Caco-2 (cell line): Measurements from ENCODE around the gene MT3. TPM values are rescaled to one million over a fixed set of nuclear protein-coding genes. Genes with fewer than 3 reads are reported as not detected.

Experiments
- BruUV-seq: library from RNA; stranded (reverse); fragments of 400-500 nt; replicated peaks from 2 replicates; lab custom pipeline; 2021; lab: Mats Ljungman, UMichigan
- CTCF ChIA-PET: fragments of 300-600 bp; sonication (Branson Sonifier 250); formaldehyde crosslinking; loops from one replicate; lab custom pipeline; 2022; ENCODE audit warnings: antibody characterized with exemption; lab: Charles Lee
- POLR2A ChIA-PET: fragments of 300-600 bp; sonication (Branson Sonifier 250); formaldehyde crosslinking; loops from one replicate; lab custom pipeline; 2022; ENCODE audit warnings: antibody characterized with exemption; lab: Charles Lee
- DNase-seq, 2 experiments: peaks; one replicate each; pipeline versions ENCODE4 v3.0.0 to v3.0.0-alpha.2; 2020 to 2022
- H3K27me3 ChIP-seq: replicated peaks from 2 replicates; pipeline ENCODE4 v1.6.0; 2011; ENCODE audit warnings: low read length; ENCODE audit not compliant: control insufficient read depth, insufficient read depth
- H3K36me3 ChIP-seq: 2 replicates; pipeline ENCODE4 v1.5.1; 2011; ENCODE audit warnings: low read length; ENCODE audit not compliant: control insufficient read depth, insufficient read depth
- H3K4me1 ChIP-seq: fragments of 250-450 bp; sonication (Bioruptor Pico); 2 replicates; pipeline ENCODE4 v1.5.1; 2020; ENCODE audit warnings: mild to moderate bottlenecking
- H3K4me3 ChIP-seq: 2 replicates; pipeline ENCODE4 v1.5.1; 2011; ENCODE audit warnings: low read depth, mild to moderate bottlenecking, control low read depth, low read length
- H3K9me3 ChIP-seq: fragments of 250-450 bp; sonication (Bioruptor Pico); 2 replicates; pipeline ENCODE4 v1.5.1; 2020; ENCODE audit warnings: mild to moderate bottlenecking, moderate library complexity
- H3K27ac Mint-ChIP-seq: one replicate; pipeline ENCODE4 v1.8.0; 2022; ENCODE audit warnings: mixed read lengths; ENCODE audit not compliant: unreplicated experiment
- H3K27me3 Mint-ChIP-seq: one replicate; pipeline ENCODE4 v1.8.0; 2022; ENCODE audit warnings: mixed read lengths; ENCODE audit not compliant: insufficient read depth, unreplicated experiment
- H3K36me3 Mint-ChIP-seq: one replicate; pipeline ENCODE4 v1.8.0; 2022; ENCODE audit warnings: mild to moderate bottlenecking, mixed read lengths; ENCODE audit not compliant: insufficient read depth, unreplicated experiment
- H3K4me1 Mint-ChIP-seq: one replicate; pipeline ENCODE4 v1.8.0; 2022; ENCODE audit warnings: low read depth, mixed read lengths; ENCODE audit not compliant: unreplicated experiment
- H3K4me3 Mint-ChIP-seq: one replicate; pipeline ENCODE4 v1.8.0; 2022; ENCODE audit warnings: mild to moderate bottlenecking, moderate library complexity, mixed read lengths; ENCODE audit not compliant: unreplicated experiment
- H3K9me3 Mint-ChIP-seq: one replicate; pipeline ENCODE4 v1.8.0; 2022; ENCODE audit warnings: mixed read lengths; ENCODE audit not compliant: unreplicated experiment
- intact Hi-C: fragments of 100-400 bp; cut with micrococcal nuclease; formaldehyde crosslinking; loops from one replicate; pipeline ENCODE4 v1.10.0; 2022; ENCODE audit not compliant: unreplicated experiment
- total RNA-seq: library from RNA; stranded (reverse); gene quantifications from 2 replicates; pipeline ENCODE4 v1.2.3, GENCODE V29; 2022
- TF ChIP-seq, protein P1 (sequence below), 2 experiments: fragments of 200-600 bp in 1 of 2; IDR thresholded peaks; 1 replicate in 1 of 2; 2 replicates in 1 of 2; pipeline versions ENCODE4 v1.5.1 to v1.8.0; 2011 to 2022; ENCODE audit warnings: antibody characterized with exemption in 1 of 2, control low read depth in 1 of 2, inconsistent platforms in 1 of 2, low read depth in 1 of 2, low read length in 1 of 2, mild to moderate bottlenecking in 1 of 2, moderate library complexity in 1 of 2; ENCODE audit not compliant: insufficient read depth in 1 of 2, severe bottlenecking in 1 of 2, unreplicated experiment in 1 of 2

MT3 gene
- total RNA-seq, 1 experiment from 2014 or later, result not detected

DNA sequence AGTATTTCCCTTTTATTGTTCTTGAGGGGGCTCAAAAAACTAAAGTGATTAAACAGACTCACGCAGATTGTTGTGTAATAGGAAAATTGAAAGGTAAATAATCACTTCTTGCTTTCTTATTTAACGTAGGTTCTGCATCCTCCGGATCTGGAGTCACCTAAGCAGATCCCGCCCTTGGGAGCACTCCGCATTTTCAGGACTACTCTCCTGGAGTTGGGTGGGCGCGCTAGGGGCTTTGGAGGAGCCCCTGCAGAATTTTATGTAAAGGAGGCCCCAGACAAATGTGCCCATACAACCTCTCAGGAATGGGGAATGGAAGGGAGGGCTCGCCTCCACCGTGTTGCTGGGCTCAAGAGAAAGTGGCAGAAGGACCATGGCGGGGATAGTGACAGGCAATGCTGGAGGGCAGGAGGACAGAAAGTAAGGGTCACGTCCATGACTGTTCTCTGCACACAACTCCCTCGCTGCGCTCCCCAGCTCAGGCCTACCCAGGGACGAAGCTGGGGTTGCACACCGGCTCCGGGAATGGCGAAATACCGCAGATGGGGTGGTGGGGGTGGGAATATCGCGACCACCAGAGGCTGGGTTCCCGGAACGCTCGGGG lies 27.4 kb downstream of the MT3 start:
- Mint-ChIP-seq H3K4me3 (peak overlapping the region; percentile 56), H3K9me3 (no peaks in the 10 kb centered on the region), H3K4me1 (no peaks in the 10 kb centered on the region), H3K27me3 (peaks cover 10% of the 10 kb centered on the region), H3K27ac (no peak overlapping the region), H3K36me3 (no peaks in the 10 kb centered on the region)
- ChIA-PET CTCF (no interaction called here), POLR2A (no interaction called here)
- Histone ChIP-seq H3K4me3 (no peak overlapping the region; the same call in 1 of the 2 replicates), H3K9me3 (no peaks in the 10 kb centered on the region), H3K4me1 (no peaks in the 10 kb centered on the region), H3K27me3 (no peaks in the 10 kb centered on the region; the same call in 1 of the 2 replicates), H3K36me3 (no peaks in the 10 kb centered on the region)
- DNase-seq, result no peak
- intact Hi-C loops, result no loop called here
- TF ChIP-seq, protein P1, sequence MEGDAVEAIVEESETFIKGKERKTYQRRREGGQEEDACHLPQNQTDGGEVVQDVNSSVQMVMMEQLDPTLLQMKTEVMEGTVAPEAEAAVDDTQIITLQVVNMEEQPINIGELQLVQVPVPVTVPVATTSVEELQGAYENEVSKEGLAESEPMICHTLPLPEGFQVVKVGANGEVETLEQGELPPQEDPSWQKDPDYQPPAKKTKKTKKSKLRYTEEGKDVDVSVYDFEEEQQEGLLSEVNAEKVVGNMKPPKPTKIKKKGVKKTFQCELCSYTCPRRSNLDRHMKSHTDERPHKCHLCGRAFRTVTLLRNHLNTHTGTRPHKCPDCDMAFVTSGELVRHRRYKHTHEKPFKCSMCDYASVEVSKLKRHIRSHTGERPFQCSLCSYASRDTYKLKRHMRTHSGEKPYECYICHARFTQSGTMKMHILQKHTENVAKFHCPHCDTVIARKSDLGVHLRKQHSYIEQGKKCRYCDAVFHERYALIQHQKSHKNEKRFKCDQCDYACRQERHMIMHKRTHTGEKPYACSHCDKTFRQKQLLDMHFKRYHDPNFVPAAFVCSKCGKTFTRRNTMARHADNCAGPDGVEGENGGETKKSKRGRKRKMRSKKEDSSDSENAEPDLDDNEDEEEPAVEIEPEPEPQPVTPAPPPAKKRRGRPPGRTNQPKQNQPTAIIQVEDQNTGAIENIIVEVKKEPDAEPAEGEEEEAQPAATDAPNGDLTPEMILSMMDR (IDR thresholded peaks at IDR 0.05; ENCODE audit: insufficient read depth in 1 of 2, low read depth in 1 of 2, low read length in 1 of 2, severe bottlenecking in 1 of 2, unreplicated experiment in 1 of 2), result no peak
- BruUV-seq, result no TSS peak

DNA sequence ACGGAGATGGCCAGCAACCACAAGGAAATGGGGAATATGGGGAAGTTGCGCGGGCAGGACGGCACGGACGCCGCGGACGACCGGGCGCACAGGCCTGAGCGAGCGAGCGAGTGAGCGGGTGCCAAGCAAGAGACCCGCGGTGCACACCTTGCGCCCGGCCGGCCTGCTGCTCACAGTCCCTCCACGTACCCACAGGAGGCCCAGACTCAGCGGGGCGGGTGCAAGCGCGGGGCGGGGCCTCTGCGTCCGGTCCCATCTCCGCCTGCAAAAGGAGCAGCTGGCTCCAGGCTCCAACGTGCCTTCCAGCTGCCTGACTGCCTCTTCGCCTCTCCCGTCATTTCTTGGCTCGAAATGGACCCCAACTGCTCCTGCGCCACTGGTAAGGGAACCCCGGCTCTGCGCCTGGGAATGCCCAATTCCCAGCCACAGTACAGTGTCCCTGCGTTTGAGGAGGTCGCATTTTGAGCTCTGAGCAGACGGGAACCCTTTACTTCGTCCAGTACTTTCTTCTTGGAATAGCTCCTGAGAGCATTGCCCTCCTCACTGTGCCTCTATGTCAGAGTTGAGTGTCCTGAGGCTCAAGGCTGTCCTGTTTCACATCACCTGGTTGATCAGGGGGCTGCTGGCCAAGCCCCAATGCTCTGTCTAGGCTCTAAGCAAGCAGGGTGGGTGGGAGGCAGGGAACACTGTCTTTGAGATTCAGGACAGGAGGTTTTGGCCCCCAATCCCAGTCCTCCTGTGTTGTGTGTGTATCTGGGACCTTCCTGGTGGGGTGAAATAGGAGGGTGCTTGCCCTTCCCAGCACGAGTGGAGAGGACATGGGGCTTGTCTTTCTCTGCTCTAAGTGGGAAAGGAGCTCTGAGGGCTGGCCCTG lies 28.1 kb downstream of the MT3 start:
- Mint-ChIP-seq H3K36me3 (no peaks in the 10 kb centered on the region), H3K27me3 (peaks cover 10% of the 10 kb centered on the region), H3K4me1 (no peaks in the 10 kb centered on the region), H3K27ac (no peak overlapping the region), H3K9me3 (no peaks in the 10 kb centered on the region), H3K4me3 (peak overlapping the region; percentile 56)
- DNase-seq, result no peak
- Histone ChIP-seq H3K36me3 (no peaks in the 10 kb centered on the region), H3K27me3 (no peaks in the 10 kb centered on the region; the same call in 1 of the 2 replicates), H3K4me1 (no peaks in the 10 kb centered on the region), H3K4me3 (no peak overlapping the region; the same call in 1 of the 2 replicates), H3K9me3 (no peaks in the 10 kb centered on the region)
- CTCF ChIA-PET, result no interaction called here
- TF ChIP-seq, protein P1 (IDR thresholded peaks at IDR 0.05; ENCODE audit: insufficient read depth in 1 of 2, low read depth in 1 of 2, low read length in 1 of 2, severe bottlenecking in 1 of 2, unreplicated experiment in 1 of 2), result no peak
- POLR2A ChIA-PET, result no interaction called here
- intact Hi-C loops, result no loop called here
- no TSS peak for BruUV-seq

DNA sequence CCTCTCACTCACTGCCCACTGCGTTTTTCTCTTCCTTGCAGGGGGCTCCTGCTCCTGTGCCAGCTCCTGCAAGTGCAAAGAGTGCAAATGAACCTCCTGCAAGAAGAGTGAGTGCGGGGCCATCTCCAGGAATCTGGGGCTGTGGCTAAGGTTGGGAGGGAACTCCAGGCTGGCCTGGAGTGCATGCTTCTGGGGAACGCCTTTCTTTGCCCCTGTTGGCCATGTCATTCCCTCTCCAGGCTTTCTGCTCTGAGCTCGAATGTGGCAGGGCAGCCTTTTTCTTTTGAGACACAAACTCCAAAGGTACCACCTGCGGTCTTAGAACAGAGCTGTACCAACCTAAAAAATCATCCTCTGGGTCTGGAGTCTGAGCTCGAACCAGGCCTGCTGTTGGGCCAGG lies 28.8 kb downstream of the MT3 start:
- H3K4me3 Mint-ChIP-seq, result no peak overlapping the region
- H3K4me1 Mint-ChIP-seq, result no peaks in the 10 kb centered on the region
- ChIA-PET POLR2A (no interaction called here), CTCF (interaction anchor here (1.0 kb wide), 1 partner anchor 17 kb away, joined by 4 read pairs; no protein-coding TSS in a partner anchor)
- H3K4me3 ChIP-seq, result no peak overlapping the region
- intact Hi-C loops, result no loop called here
- no peaks in the 10 kb centered on the region for H3K36me3 Mint-ChIP-seq
- H3K9me3 ChIP-seq, result no peaks in the 10 kb centered on the region
- TF ChIP-seq, protein P1 (IDR thresholded peaks at IDR 0.05; ENCODE audit: insufficient read depth in 1 of 2, low read depth in 1 of 2, low read length in 1 of 2, severe bottlenecking in 1 of 2, unreplicated experiment in 1 of 2), result no peak
- no peak for DNase-seq
- no peaks in the 10 kb centered on the region for H3K4me1 ChIP-seq
- peaks cover 11% of the 10 kb centered on the region for H3K27me3 Mint-ChIP-seq
- no peaks in the 10 kb centered on the region for H3K36me3 ChIP-seq
- no peaks in the 10 kb centered on the region; the same call in 1 of the 2 replicates for H3K27me3 ChIP-seq
- no peaks in the 10 kb centered on the region for H3K9me3 Mint-ChIP-seq
- H3K27ac Mint-ChIP-seq, result no peak overlapping the region
- BruUV-seq, result no TSS peak
